ENCODE results near the gene TMEM114.

DNA sequence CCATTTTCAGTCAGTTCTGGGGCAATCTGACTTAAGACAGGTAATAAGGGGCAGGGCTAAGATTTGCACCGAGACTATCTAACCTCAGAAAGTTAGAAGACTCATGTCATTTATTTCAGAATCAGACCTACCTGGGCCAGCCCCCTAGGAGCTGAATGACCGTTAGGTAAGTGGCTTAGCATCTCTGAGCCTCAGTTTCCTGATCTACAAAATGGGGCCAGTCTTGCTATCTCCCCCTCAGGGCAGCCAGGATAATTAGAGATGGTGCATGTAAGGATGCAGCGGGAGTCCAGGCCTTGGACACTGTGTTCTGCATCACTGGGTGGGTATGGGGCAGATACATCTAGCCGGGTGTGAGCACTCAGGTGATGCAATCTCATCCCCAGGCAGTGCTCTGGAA lies 20.8 kb upstream of the TMEM114 start:
- no peak for TF ChIP-seq CTCF (IDR thresholded peaks at IDR 0.05)
- no peak for TF ChIP-seq POLR2A (IDR thresholded peaks at IDR 0.05)
